ENCODE results near the gene ELMO3. TPM values are rescaled to one million over a fixed set of nuclear protein-coding genes. Genes with fewer than 3 reads are reported as not detected.

The ELMO3 gene
- total and polyA plus RNA-seq, 2 of the 13 experiments (the other 11 are each of a cell fraction or from before 2014, with no cell fraction given), result 2.6 to 4.0 TPM

- TF ChIP-seq ZNF784 (CRISPR knock-in tag; IDR thresholded peaks at IDR 0.05; ENCODE audit: borderline replicate concordance) (no peak), TIGD3 (CRISPR knock-in tag; IDR thresholded peaks at IDR 0.05; ENCODE audit: borderline replicate concordance) (no peak), SRF (IDR thresholded peaks at IDR 0.05; ENCODE audit: low read depth, low read length) (no peak), FOXO1 (CRISPR knock-in tag; IDR thresholded peaks at IDR 0.05) (peak; percentile 23; the same call in 1 of the 2 replicates), ZKSCAN1 (IDR thresholded peaks at IDR 0.05; ENCODE audit: low read length) (no peak), ZNF547 (CRISPR knock-in tag; IDR thresholded peaks at IDR 0.05) (no peak), KLF11 (CRISPR knock-in tag; IDR thresholded peaks at IDR 0.05) (no peak), CREBL2 (CRISPR knock-in tag; IDR thresholded peaks at IDR 0.05; ENCODE audit: borderline replicate concordance) (0 out of 2 replicates have a peak, but pooled peaks have one; percentile 44), ZNF782 (CRISPR knock-in tag; IDR thresholded peaks at IDR 0.05; ENCODE audit: borderline replicate concordance) (no peak), BORCS8-MEF2B (CRISPR knock-in tag; IDR thresholded peaks at IDR 0.05) (no peak), ZBED4 (CRISPR knock-in tag; IDR thresholded peaks at IDR 0.05; ENCODE audit: borderline replicate concordance) (no peak), ZNF800 (CRISPR knock-in tag; IDR thresholded peaks at IDR 0.05) (no peak), ZNF512B (CRISPR knock-in tag; IDR thresholded peaks at IDR 0.05; ENCODE audit: borderline replicate concordance) (0 out of 2 replicates have a peak, but pooled peaks have one; percentile 21), PRPF4 (IDR thresholded peaks at IDR 0.05; ENCODE audit: low read depth, low read length, poor library complexity, severe bottlenecking) (no peak), FOXO4 (CRISPR knock-in tag; conservative IDR thresholded peaks at IDR 0.05) (no peak)
Observed at GRCh38 chr16:67150047-67150832, 48.7 kb upstream of the ELMO3 start (continued).

Measured in HepG2 (cell line).